Effector memory CD4-positive, alpha-beta T cell (primary cell): ENCODE results near the gene NCKAP5.

Source experiments
- DNase-seq, 3 donors: peaks; one replicate each; pipeline ENCODE4 v3.0.0-alpha.2; 2020
- H3K27ac ChIP-seq: 2 replicates; pipeline ENCODE4 v1.7.0; 2013; ENCODE audit warnings: mild to moderate bottlenecking, low read length, moderate library complexity; ENCODE audit not compliant: insufficient read depth, poor library complexity, severe bottlenecking
- H3K27me3 ChIP-seq: replicated peaks from 2 replicates; pipeline ENCODE4 v1.7.0; 2013; ENCODE audit warnings: mild to moderate bottlenecking, low read length; ENCODE audit not compliant: insufficient read depth, control insufficient read depth, poor library complexity, severe bottlenecking
- H3K36me3 ChIP-seq: 2 replicates; pipeline ENCODE4 v1.7.0; 2013; ENCODE audit warnings: mild to moderate bottlenecking, low read length, moderate library complexity; ENCODE audit not compliant: control insufficient read depth, insufficient read depth
- H3K4me1 ChIP-seq: 2 replicates; pipeline ENCODE4 v1.7.0; 2013; ENCODE audit warnings: low read length, mild to moderate bottlenecking; ENCODE audit not compliant: control insufficient read depth, insufficient read depth, poor library complexity, severe bottlenecking
- H3K4me3 ChIP-seq: 2 replicates; pipeline ENCODE4 v1.7.0; 2013; ENCODE audit warnings: low read length, low read depth, mild to moderate bottlenecking; ENCODE audit not compliant: insufficient read depth, poor library complexity, severe bottlenecking
- H3K9me3 ChIP-seq: 2 replicates; pipeline ENCODE4 v1.7.0; 2013; ENCODE audit warnings: mild to moderate bottlenecking, low read length, moderate library complexity; ENCODE audit not compliant: control insufficient read depth

Gene NCKAP5

DNA sequence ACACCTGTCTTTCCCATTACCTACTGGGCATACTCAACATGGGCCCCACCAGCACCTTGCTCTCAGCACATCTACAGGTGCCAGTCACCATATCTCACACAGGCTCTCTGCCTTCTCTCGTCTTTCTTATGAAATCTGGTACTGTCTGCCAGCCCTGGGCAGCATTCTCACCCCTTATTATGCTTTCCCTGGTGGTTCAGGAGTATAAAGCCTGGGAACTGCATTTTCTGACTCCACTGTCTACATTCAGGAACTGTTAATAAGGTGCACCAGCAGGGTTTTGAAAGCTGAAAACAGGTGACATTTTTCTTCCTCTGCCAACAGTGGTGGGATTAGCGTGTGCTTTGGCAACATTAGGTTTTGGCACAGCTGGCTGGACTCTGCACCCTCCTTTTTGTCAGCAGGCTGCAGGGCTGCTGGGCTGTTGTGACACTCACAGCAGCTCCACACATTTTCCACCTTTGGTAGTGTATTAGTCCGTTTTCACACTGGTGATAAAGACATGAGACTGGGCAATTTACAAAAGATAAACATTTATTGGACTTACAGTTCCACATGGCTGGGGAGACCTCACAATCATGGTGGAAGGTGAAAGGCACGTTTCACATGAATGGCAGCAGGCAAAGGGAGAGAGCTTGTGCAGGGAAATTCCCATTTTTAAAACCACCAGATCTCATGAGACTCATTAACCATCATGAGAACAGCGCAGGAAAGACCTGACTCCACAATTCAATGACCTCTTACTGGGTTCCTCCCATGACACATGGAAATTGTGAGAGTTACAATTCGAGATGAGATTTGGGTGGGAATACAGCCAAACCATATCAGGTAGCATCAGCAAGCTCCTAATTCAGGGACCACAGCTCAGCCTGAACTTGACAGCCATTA is 555.2 kb downstream of the NCKAP5 start:
- no peaks in the 10 kb centered on the region for H3K9me3 ChIP-seq
- no peak overlapping the region for H3K27ac ChIP-seq
- no peaks in the 10 kb centered on the region for H3K36me3 ChIP-seq
- DNase-seq = no peak
- no peaks in the 10 kb centered on the region for H3K4me1 ChIP-seq
- H3K27me3 ChIP-seq = no peaks in the 10 kb centered on the region
- H3K4me3 ChIP-seq = no peak overlapping the region

DNA sequence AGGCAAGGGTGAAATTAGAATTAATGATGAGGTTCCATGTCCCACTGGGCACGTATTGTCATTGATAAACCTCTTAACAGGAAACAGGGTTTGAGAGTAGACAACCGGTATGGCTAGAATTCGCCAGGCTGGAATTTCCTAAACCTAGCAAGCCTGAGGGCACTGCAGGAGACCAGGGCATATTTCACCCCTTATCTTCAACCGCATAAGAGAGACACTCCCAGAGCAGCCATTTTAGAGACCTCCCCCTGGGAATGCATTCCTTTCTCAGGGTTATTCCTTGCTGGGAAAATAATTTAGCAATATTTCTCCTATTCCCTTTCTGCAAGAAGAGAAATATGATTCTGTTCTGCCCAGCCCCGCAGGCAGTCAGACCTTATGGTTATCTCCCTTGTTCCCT is 563.6 kb downstream of the NCKAP5 start:
- Histone ChIP-seq H3K4me3 (no peak overlapping the region), H3K36me3 (no peaks in the 10 kb centered on the region), H3K4me1 (no peaks in the 10 kb centered on the region), H3K27me3 (no peaks in the 10 kb centered on the region), H3K27ac (no peak overlapping the region), H3K9me3 (no peaks in the 10 kb centered on the region)
- DNase-seq = no peak

GRCh38 chr2:132999421-132999820 is 568.8 kb downstream of the NCKAP5 start:
- Histone ChIP-seq H3K27ac (no peak overlapping the region), H3K4me1 (no peaks in the 10 kb centered on the region), H3K27me3 (no peaks in the 10 kb centered on the region), H3K9me3 (no peaks in the 10 kb centered on the region), H3K4me3 (no peak overlapping the region), H3K36me3 (no peaks in the 10 kb centered on the region)
- no peak for DNase-seq

- Histone ChIP-seq H3K4me3 (no peak overlapping the region), H3K27me3 (no peaks in the 10 kb centered on the region), H3K9me3 (no peaks in the 10 kb centered on the region), H3K36me3 (no peaks in the 10 kb centered on the region), H3K4me1 (no peaks in the 10 kb centered on the region), H3K27ac (no peak overlapping the region)
- no peak for DNase-seq
These were observed 570.0 kb downstream of the NCKAP5 start for GRCh38 chr2:132998221-132998620.

- no peaks in the 10 kb centered on the region for H3K9me3 ChIP-seq
- no peak for DNase-seq
- H3K4me1 ChIP-seq = no peaks in the 10 kb centered on the region
- no peaks in the 10 kb centered on the region for H3K27me3 ChIP-seq
- H3K27ac ChIP-seq = no peak overlapping the region
- no peaks in the 10 kb centered on the region for H3K36me3 ChIP-seq
- H3K4me3 ChIP-seq = no peak overlapping the region
These were observed 576.7 kb downstream of the NCKAP5 start for GRCh38 chr2:132991471-132992045.

DNA sequence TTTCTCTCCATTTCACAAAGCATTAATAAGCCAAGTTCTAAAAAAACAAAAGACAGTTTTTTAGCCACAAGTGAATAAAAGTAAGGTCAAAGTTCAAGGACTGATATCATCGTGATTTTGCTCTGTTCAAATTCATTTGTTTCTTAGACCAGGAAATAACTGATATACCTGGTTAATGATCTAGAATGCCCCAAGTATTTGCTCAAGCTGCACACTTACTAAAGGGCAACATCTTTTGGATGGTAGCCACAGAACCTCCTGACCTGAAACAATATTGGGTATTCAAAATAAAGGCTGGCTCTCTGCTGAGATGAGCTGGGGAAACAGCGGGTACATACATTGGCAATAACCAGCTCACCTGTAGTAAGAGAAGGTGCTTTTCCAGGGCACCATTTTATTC is 583.5 kb downstream of the NCKAP5 start:
- no peaks in the 10 kb centered on the region for H3K9me3 ChIP-seq
- DNase-seq = no peak
- H3K36me3 ChIP-seq = no peaks in the 10 kb centered on the region
- no peaks in the 10 kb centered on the region for H3K4me1 ChIP-seq
- no peaks in the 10 kb centered on the region for H3K27me3 ChIP-seq
- no peak overlapping the region for H3K4me3 ChIP-seq
- H3K27ac ChIP-seq = no peak overlapping the region

GRCh38 chr2:132980304-132980703 is 588.0 kb downstream of the NCKAP5 start:
- Histone ChIP-seq H3K9me3 (no peaks in the 10 kb centered on the region), H3K4me3 (no peak overlapping the region), H3K27ac (no peak overlapping the region), H3K4me1 (no peaks in the 10 kb centered on the region), H3K36me3 (no peaks in the 10 kb centered on the region), H3K27me3 (no peaks in the 10 kb centered on the region)
- no peak for DNase-seq

- H3K27me3 ChIP-seq = no peaks in the 10 kb centered on the region
- H3K4me1 ChIP-seq = no peaks in the 10 kb centered on the region
- no peak overlapping the region for H3K4me3 ChIP-seq
- H3K36me3 ChIP-seq = no peaks in the 10 kb centered on the region
- no peak for DNase-seq
- no peaks in the 10 kb centered on the region for H3K9me3 ChIP-seq
- H3K27ac ChIP-seq = no peak overlapping the region
These were observed 588.7 kb downstream of the NCKAP5 start for GRCh38 chr2:132979339-132980093.

DNA sequence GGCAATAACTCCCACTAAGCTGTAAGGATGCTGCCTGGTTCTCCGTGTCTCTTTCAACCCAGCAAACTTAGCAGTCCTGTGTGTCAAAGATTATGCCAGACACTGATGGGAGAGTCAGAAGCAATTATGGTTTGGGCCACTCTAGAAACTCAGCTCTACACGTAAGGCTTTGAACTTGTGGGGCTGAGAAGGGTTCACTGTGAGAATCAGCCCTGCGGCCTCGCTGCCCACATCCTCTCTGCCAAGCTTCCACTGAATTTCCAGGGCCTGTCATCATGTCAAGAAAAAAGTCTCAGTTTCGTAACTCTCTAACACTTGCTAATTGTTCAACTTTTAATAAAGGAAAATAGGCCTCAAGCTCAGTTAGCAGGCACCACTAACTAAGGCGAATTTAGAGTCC is 589.4 kb downstream of the NCKAP5 start:
- no peak overlapping the region for H3K4me3 ChIP-seq
- H3K27me3 ChIP-seq = no peaks in the 10 kb centered on the region
- no peak overlapping the region for H3K27ac ChIP-seq
- DNase-seq = no peak
- H3K4me1 ChIP-seq = no peaks in the 10 kb centered on the region
- no peaks in the 10 kb centered on the region for H3K9me3 ChIP-seq
- no peaks in the 10 kb centered on the region for H3K36me3 ChIP-seq
